ENCODE data around the gene OSM. TPM values are rescaled to one million over a fixed set of nuclear protein-coding genes. Genes with fewer than 3 reads are reported as not detected.

The OSM gene
- total and polyA plus RNA-seq, 2 experiments from 2014 or later = 1.5 TPM; not detected in 1

GRCh38 chr22:30283342-30283741, 16.7 kb upstream of the OSM start:
- H3K4me1 ChIP-seq (ENCODE audit: insufficient read depth) = peaks cover 2% of the 10 kb centered on the region
- no peaks in the 10 kb centered on the region for H3K9me3 ChIP-seq (ENCODE audit: low read depth)
- 87% methylated on average over 4 of the region's 4 CpGs for WGBS (ENCODE audit: low lambda C conversion rate, missing lambda C conversion rate)
- H3K9me2 ChIP-seq (replicated peaks; ENCODE audit: insufficient read depth) = no peaks in the 10 kb centered on the region
- H3K79me2 ChIP-seq = no peaks in the 10 kb centered on the region
- no peaks in the 10 kb centered on the region for H3K27me3 ChIP-seq
- no peak for DNase-seq (ENCODE audit: low spot score)
- no peak overlapping the region for H3K27ac ChIP-seq
- H4K20me1 ChIP-seq (ENCODE audit: insufficient read depth, poor library complexity, severe bottlenecking) = no peaks in the 10 kb centered on the region
- H3K4me2 ChIP-seq = no peak overlapping the region
- no peak overlapping the region for H3K4me3 ChIP-seq
- no peaks in the 10 kb centered on the region for H3K36me3 ChIP-seq (replicated peaks; ENCODE audit: insufficient read depth, low read depth)
- H2AFZ ChIP-seq = no peak overlapping the region
- TF ChIP-seq EZH2phosphoT487 (IDR thresholded peaks at IDR 0.05; ENCODE audit: low read depth, severe bottlenecking, unreplicated experiment) (no peak), CTCF (IDR thresholded peaks at IDR 0.05; ENCODE audit: poor library complexity) (no peak), EZH2 (IDR thresholded peaks at IDR 0.05; ENCODE audit: borderline replicate concordance) (no peak)

- 99% methylated on average over 4 of the region's 7 CpGs for WGBS (ENCODE audit: low lambda C conversion rate, missing lambda C conversion rate)
These were observed 16.0 kb upstream of the OSM start for GRCh38 chr22:30282616-30283046.

GRCh38 chr22:30280505-30280904, 13.9 kb upstream of the OSM start:
- H3K4me1 ChIP-seq (ENCODE audit: insufficient read depth) = peaks cover 7% of the 10 kb centered on the region
- H2AFZ ChIP-seq = no peak overlapping the region
- no peak overlapping the region for H3K27ac ChIP-seq
- no peaks in the 10 kb centered on the region for H4K20me1 ChIP-seq (ENCODE audit: insufficient read depth, poor library complexity, severe bottlenecking)
- H3K79me2 ChIP-seq = no peaks in the 10 kb centered on the region
- no peaks in the 10 kb centered on the region for H3K9me3 ChIP-seq (ENCODE audit: low read depth)
- TF ChIP-seq CTCF (IDR thresholded peaks at IDR 0.05; ENCODE audit: poor library complexity) (no peak), EZH2 (IDR thresholded peaks at IDR 0.05; ENCODE audit: borderline replicate concordance) (no peak), EZH2phosphoT487 (IDR thresholded peaks at IDR 0.05; ENCODE audit: low read depth, severe bottlenecking, unreplicated experiment) (no peak)
- H3K36me3 ChIP-seq (replicated peaks; ENCODE audit: insufficient read depth, low read depth) = no peaks in the 10 kb centered on the region
- DNase-seq (ENCODE audit: low spot score) = no peak
- no peaks in the 10 kb centered on the region for H3K27me3 ChIP-seq
- H3K4me2 ChIP-seq = no peak overlapping the region
- H3K4me3 ChIP-seq = no peak overlapping the region
- H3K9me2 ChIP-seq (replicated peaks; ENCODE audit: insufficient read depth) = no peaks in the 10 kb centered on the region
- WGBS (ENCODE audit: low lambda C conversion rate, missing lambda C conversion rate) = 82% methylated on average over 8 of the region's 8 CpGs

More at GRCh38 chr22:30282616-30283046, 16.0 kb upstream of the OSM start:
- Histone ChIP-seq H2AFZ (no peak overlapping the region), H3K4me1 (ENCODE audit: insufficient read depth) (peaks cover 7% of the 10 kb centered on the region), H3K27ac (no peak overlapping the region), H3K27me3 (no peaks in the 10 kb centered on the region), H3K4me2 (no peak overlapping the region), H3K4me3 (no peak overlapping the region), H3K9me3 (ENCODE audit: low read depth) (no peaks in the 10 kb centered on the region), H4K20me1 (ENCODE audit: insufficient read depth, poor library complexity, severe bottlenecking) (no peaks in the 10 kb centered on the region), H3K9me2 (replicated peaks; ENCODE audit: insufficient read depth) (no peaks in the 10 kb centered on the region), H3K36me3 (replicated peaks; ENCODE audit: insufficient read depth, low read depth) (no peaks in the 10 kb centered on the region), H3K79me2 (no peaks in the 10 kb centered on the region)
- TF ChIP-seq EZH2 (IDR thresholded peaks at IDR 0.05; ENCODE audit: borderline replicate concordance) (no peak), EZH2phosphoT487 (IDR thresholded peaks at IDR 0.05; ENCODE audit: low read depth, severe bottlenecking, unreplicated experiment) (no peak), CTCF (IDR thresholded peaks at IDR 0.05; ENCODE audit: poor library complexity) (no peak)
- DNase-seq (ENCODE audit: low spot score) = no peak

GRCh38 chr22:30279932-30280331, 13.3 kb upstream of the OSM start:
- H2AFZ ChIP-seq = no peak overlapping the region
- no peaks in the 10 kb centered on the region for H4K20me1 ChIP-seq (ENCODE audit: insufficient read depth, poor library complexity, severe bottlenecking)
- H3K4me1 ChIP-seq (ENCODE audit: insufficient read depth) = peaks cover 7% of the 10 kb centered on the region
- no peak overlapping the region for H3K4me2 ChIP-seq
- no peak overlapping the region for H3K27ac ChIP-seq
- no peak for DNase-seq (ENCODE audit: low spot score)
- H3K9me2 ChIP-seq (replicated peaks; ENCODE audit: insufficient read depth) = no peaks in the 10 kb centered on the region
- no peaks in the 10 kb centered on the region for H3K27me3 ChIP-seq
- H3K36me3 ChIP-seq (replicated peaks; ENCODE audit: insufficient read depth, low read depth) = no peaks in the 10 kb centered on the region
- 93% methylated on average over 5 of the region's 5 CpGs for WGBS (ENCODE audit: low lambda C conversion rate, missing lambda C conversion rate)
- no peaks in the 10 kb centered on the region for H3K9me3 ChIP-seq (ENCODE audit: low read depth)
- H3K4me3 ChIP-seq = no peak overlapping the region
- TF ChIP-seq EZH2 (IDR thresholded peaks at IDR 0.05; ENCODE audit: borderline replicate concordance) = no peak
- TF ChIP-seq EZH2phosphoT487 (IDR thresholded peaks at IDR 0.05; ENCODE audit: low read depth, severe bottlenecking, unreplicated experiment) = no peak
- TF ChIP-seq CTCF (IDR thresholded peaks at IDR 0.05; ENCODE audit: poor library complexity) = no peak
- H3K79me2 ChIP-seq = no peaks in the 10 kb centered on the region

Data from hepatocyte (in vitro differentiated cells).